NOMO-1 (cell line): Measurements from ENCODE around the gene RPL37A.

ENCODE experiments used
- DNase-seq, 2 experiments: peaks; one replicate each; lab custom pipeline; 2025; ENCODE audit not compliant: unreplicated experiment in 2 of 2; lab: John Stamatoyannopoulos, UW

Gene RPL37A

DNA sequence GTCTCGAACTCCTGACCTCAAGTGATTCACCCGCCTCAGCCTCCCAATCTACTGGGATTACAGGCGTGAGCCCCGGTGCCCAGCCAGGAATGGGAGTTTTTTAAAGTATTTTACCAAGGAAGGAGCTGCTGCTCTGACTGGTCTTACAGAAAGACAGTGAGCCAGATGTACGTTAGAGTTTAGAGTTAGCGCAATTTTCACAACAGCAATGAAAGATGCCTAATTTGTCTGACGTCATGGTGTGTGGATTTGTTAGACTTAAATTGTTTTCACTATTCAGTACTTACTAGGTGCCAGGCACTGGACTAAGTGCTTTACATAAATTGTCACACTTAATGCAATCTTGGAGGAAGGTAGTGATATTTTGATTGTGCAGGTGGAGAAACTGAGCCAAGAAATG is 12.4 kb upstream of the RPL37A start:
- no peak for DNase-seq

GRCh38 chr2:216486708-216487107 is 11.9 kb upstream of the RPL37A start:
- peak; percentile 34 to 47 for DNase-seq

DNA sequence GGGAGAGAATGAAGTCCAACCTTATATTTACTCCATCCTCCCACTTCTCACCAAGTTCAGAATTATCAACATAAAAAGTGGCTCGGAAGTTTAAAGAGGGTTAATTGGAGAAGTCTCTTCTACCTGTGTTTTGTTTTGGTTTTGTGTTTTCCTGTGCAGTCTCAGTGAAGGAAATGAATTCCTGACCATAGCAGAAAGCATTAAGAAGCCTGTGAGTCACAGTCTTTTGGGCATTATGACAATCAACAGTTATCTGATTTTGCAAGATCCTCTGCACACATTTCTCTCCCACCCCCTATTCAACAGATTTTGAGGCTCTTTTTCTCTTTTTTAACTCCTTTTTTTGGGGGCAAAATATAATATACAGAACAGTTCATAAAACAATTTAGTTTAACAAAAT is 8.6 kb upstream of the RPL37A start:
- peak; percentile 49 to 62 for DNase-seq

DNA sequence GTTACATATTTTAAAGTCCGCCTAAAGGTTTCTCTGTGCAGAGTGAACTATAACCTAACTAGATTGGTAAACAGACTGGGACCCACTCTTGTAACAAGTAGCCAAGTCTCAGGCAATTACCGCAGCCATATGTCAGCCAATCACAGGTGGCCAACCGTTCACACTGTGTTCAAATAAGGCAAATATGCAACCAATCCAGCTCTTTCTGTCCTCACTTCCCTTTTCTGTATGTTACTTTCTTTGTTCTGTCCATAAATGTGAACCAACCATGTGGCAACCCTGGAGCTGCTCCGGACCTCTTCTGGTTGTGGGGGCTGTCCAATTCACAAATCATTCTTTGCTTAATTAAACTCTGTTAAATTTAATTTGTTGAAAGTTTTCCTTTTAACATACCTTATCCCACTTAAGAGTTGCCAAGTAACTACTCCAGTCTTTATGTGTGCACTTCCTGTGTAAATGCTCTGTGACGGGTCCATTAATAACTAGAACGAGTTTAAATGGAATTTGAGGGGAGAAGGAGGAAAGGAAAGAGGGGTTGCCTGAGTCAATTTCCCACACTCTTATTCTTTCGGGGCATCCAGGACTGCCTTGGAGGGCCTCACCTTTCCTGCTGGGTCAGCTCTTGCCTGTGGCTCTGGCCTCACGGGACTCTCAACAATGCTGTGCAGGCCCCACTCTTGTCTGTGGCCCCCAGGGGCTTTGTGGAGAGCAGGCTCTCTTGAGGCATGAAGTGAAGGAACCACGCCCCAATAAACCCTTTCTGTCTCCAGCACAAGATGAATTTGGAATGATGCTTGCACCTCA is 6.6 kb upstream of the RPL37A start:
- peak; percentile 46 to 78 for DNase-seq

DNA sequence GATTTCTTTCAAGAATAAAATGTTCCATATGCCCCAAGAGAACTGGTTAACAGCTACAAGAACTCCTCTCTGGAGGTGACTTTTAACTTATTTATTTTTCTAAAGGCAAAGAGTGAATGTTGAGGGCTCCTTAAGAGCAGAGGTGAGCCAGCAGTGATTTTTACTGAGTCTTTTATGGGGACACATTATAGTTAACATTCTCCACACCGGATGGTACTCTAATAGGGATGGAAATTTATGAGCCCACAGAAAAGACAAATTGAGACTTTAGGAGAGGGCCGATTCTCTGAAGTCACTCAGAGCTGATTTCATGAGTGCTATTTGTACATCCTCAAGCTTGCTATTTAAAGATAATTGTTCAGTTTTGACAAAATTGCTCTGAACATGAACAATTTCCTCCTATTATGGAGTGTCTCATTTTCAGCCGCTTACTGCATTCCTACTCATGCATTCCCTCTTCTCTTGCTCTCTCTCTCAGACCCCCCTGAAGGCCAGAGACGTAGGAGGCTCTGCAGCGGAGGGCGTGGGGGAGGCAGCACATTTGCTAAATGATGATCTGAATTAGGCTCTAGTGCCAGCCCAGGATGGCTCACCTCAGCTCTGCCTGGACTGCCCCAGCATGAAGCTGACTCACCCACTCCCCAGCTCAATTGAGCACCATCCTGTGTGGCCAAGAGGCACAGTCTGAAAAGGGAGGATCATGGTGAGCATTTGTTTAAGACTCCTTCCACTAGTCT is 5.9 kb upstream of the RPL37A start:
- peak; percentile 12 to 44 for DNase-seq

- DNase-seq: no peak
Observed at GRCh38 chr2:216493334-216493685, 5.3 kb upstream of the RPL37A start.

DNA sequence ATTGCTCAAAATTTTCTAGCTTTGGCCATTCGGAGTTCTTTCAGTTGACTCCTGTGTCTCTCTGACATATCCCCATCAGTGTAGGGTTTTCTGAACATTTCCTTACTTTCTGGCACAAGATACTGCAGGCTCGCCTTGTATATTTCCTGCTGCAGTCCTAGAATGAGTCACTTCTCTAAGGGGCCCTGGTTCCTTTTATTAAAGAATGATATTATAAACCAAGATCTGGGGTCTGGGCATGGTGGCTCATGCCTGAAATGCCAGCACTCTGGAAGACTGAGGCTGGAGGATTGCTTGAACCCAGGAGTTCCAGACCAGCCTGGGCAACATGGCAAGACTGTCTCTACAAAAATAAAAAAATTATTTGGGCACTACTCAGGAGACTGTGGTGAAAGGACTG is 3.0 kb upstream of the RPL37A start:
- DNase-seq: peak; percentile 11 to 31

GRCh38 chr2:216497382-216498069 is 1.1 kb upstream of the RPL37A start:
- DNase-seq: no peak

GRCh38 chr2:216498070-216498378 is 620 bp upstream of the RPL37A start:
- no peak for DNase-seq

DNA sequence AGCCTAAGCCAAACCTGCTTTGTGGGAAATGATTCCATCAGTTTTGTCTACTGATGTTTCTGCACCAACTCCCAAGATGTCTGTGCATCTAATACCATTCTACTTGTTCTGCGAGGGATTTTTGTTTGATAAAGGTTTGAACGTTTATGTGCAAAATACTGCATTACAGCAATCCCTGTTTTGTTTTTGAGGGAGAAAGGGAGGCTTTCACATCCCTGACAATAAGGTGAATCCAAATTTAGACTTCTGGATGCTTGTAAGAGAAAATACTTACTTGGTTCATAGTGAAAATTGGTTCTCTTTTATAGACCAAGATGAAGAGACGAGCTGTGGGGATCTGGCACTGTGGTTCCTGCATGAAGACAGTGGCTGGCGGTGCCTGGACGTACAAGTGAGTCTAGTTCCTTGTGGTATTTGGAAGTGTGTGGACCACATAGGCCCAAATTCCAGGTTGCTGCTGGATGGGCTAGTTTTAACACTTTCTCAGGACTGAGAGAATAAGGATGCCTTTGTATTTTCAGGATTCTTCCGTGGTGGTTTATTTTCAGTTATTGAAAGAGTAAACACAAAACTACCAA is 1.1 kb downstream of the RPL37A start:
- peak in 1 of 2 experiments; percentile 22 for DNase-seq

DNA sequence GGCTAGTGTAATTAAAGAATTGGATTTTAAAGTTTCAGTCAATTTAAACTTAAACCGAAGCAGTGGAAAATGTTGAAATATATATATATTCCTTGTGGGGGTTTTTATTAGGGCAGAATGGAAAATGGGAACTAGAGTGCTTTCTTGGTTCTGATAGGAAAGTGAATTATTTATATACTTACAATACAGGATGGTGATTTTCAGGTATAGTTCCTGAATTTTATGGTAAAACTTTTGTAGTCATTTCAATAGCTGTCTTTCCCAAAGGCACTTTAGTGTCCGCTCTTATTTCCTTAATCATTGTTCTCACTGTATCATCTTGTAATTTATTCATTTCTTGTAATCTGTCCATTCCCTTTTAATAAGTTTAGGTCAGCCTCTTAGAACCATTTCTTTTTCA is 1.9 kb downstream of the RPL37A start:
- DNase-seq: no peak

DNA sequence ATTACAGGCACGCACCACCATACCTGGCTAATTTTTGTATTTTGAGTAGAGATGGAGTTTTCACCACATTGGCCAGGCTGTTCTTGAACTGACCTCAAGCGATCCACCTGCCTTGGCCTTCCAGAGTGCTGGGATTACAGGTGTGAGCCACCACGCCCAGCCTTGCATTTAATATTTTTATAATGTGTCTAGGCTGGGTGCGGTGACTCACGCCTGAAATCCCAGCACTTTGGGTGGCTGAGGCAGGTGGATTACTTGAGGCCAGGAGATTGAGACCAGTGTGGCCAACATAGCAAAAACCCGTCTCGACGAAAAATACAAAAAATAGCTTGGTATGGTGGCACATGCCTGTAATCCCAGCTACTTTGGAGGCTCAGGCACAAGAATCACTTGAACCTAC is 3.2 kb downstream of the RPL37A start:
- DNase-seq: no peak

- DNase-seq: no peak
Observed at GRCh38 chr2:216502381-216503158, 3.9 kb downstream of the RPL37A start.

GRCh38 chr2:216503159-216503629 is 4.5 kb downstream of the RPL37A start:
- no peak for DNase-seq

- DNase-seq: no peak
Observed at GRCh38 chr2:216503697-216504375, 5.2 kb downstream of the RPL37A start.

- DNase-seq: no peak
Observed at GRCh38 chr2:216504376-216504762, 5.7 kb downstream of the RPL37A start.

- DNase-seq: no peak
Observed at GRCh38 chr2:216505133-216506106, 6.8 kb downstream of the RPL37A start.

GRCh38 chr2:216507220-216508160 is 8.8 kb downstream of the RPL37A start:
- no peak for DNase-seq
